Ovary (tissue), 9 donors: ENCODE data around the gene ANKRD27. TPM values are rescaled to one million over a fixed set of nuclear protein-coding genes. Genes with fewer than 3 reads are reported as not detected.
A peak's percentile ranks its signal among the peaks of the same experiment; 100 is the strongest.

Source experiments
- DNase-seq, 5 donors: peaks; one replicate each; pipeline ENCODE4 v3.0.0-alpha.2; 2019 to 2020
- H3K27ac ChIP-seq, 2 donors: fragments of 200-600 bp; one replicate each; pipeline versions ENCODE4 v1.5.1 to v1.8.0; 2019 to 2022
- H3K27me3 ChIP-seq: fragments of 200-600 bp; one replicate; pipeline ENCODE4 v1.8.0; 2022
- H3K36me3 ChIP-seq: fragments of 200-600 bp; sonication (generic); one replicate; pipeline ENCODE4 v1.5.1; 2019
- H3K4me1 ChIP-seq: one replicate; pipeline ENCODE4 v1.8.1; 2013; ENCODE audit warnings: mild to moderate bottlenecking, moderate library complexity; ENCODE audit not compliant: insufficient read depth
- H3K4me3 ChIP-seq: fragments of 200-600 bp; sonication (generic); one replicate; pipeline ENCODE4 v1.5.1; 2017
- H3K9me3 ChIP-seq, 2 donors: fragments of 200-600 bp in 1 of 2; sonication (generic) in 1 of 2; one replicate each; pipeline versions ENCODE4 v1.5.1 to v1.8.1; 2013 to 2019; ENCODE audit warnings: mild to moderate bottlenecking in 1 of 2, moderate library complexity in 1 of 2
- EP300 ChIP-seq: sonication (generic); formaldehyde crosslinking; IDR thresholded peaks from one replicate; pipeline ENCODE4 v1.6.1; 2017; ENCODE audit warnings: antibody characterized with exemption
- POLR2A ChIP-seq: fragments of 450-650 bp; IDR thresholded peaks from one replicate; pipeline ENCODE4 v1.6.1; 2017; ENCODE audit warnings: antibody characterized with exemption, mild to moderate bottlenecking, moderate library complexity
- WGBS, 3 donors: extraction: QIAGEN DNeasy Blood & Tissue Kit in 1 of 3; methylation state at CpG; one replicate each; pipeline versions ENCODE4 v1.1.5 to v1.1.7; 2013 to 2017; 5-methylcytosine and 5-hydroxymethylcytosine counted together
- intact Hi-C, 4 donors: fragments of 100-400 bp; cut with DNase I; formaldehyde crosslinking; loops; one replicate each; pipeline versions ENCODE4 v1.11.0 to v1.15.1; 2022 to 2023
- polyA plus RNA-seq, 2 donors: library from polyadenylated mRNA; stranded (reverse); fragments of 200-250 nt in 1 of 2; fragments of 350-450 nt in 1 of 2; fragmentation: Illumina TruSeq in 1 of 2; extraction: RNeasy Lipid Tissue Mini Kit (QIAGEN cat#74804) in 1 of 2; gene quantifications; one replicate each; pipeline ENCODE4 v1.2.3, GENCODE V29; 2013 to 2014
- total RNA-seq, 7 donors: library from RNA; depleted of rRNA in 2 of 7; stranded (reverse); fragments of >200 nt in 2 of 7; fragmentation: NEBNext Ultra II Directional in 3 of 7; extraction: Animal tissue kit (Norgen Biotek cat#: 25700) in 3 of 7; gene quantifications; one replicate each; pipeline versions ENCODE4 v1.1.0 to v1.2.4, GENCODE V29; 2016 to 2023
- TF ChIP-seq, protein P1 (sequence below), 3 donors: fragments of 450-650 bp in 2 of 3; fragments of 200-600 bp in 1 of 3; IDR thresholded peaks; one replicate each; pipeline versions ENCODE4 v1.5.1 to v1.8.0; 2016 to 2022; ENCODE audit warnings: antibody characterized with exemption in 3 of 3, mild to moderate bottlenecking in 1 of 3
- donor health status: DM: no; HTN: no; CAD: no; lungs with moderate emphysema.
- donor health status: DM: no; HTN: no; CAD: no.
- donor health status: Bipolar disorder and iron deficiency.
- donor health status: DM: yes; HTN: yes; CAD: no.
- donor health status: DM: no; HTN: no; CAD: no.
- donor health status: DM: yes; HTN: yes; CAD: no.

Gene ANKRD27
- total and polyA plus RNA-seq, 9 donors, result 9.9 to 33.6 (median 21.9) TPM

GRCh38 chr19:32615569-32615968 is 59.4 kb downstream of the ANKRD27 start:
- Histone ChIP-seq H3K4me1 (no peaks in the 10 kb centered on the region), H3K27ac (no peak overlapping the region), H3K36me3 (no peaks in the 10 kb centered on the region), H3K4me3 (no peak overlapping the region), H3K9me3 (no peaks in the 10 kb centered on the region), H3K27me3 (no peaks in the 10 kb centered on the region)
- intact Hi-C loops, result no loop called here
- no peak for DNase-seq
- no peak for TF ChIP-seq POLR2A
- TF ChIP-seq EP300, result no peak
- TF ChIP-seq, protein P1, sequence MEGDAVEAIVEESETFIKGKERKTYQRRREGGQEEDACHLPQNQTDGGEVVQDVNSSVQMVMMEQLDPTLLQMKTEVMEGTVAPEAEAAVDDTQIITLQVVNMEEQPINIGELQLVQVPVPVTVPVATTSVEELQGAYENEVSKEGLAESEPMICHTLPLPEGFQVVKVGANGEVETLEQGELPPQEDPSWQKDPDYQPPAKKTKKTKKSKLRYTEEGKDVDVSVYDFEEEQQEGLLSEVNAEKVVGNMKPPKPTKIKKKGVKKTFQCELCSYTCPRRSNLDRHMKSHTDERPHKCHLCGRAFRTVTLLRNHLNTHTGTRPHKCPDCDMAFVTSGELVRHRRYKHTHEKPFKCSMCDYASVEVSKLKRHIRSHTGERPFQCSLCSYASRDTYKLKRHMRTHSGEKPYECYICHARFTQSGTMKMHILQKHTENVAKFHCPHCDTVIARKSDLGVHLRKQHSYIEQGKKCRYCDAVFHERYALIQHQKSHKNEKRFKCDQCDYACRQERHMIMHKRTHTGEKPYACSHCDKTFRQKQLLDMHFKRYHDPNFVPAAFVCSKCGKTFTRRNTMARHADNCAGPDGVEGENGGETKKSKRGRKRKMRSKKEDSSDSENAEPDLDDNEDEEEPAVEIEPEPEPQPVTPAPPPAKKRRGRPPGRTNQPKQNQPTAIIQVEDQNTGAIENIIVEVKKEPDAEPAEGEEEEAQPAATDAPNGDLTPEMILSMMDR (IDR thresholded peaks at IDR 0.05), result no peak
- 87 to 96% (median 89%) methylated on average over 11 of the region's 11 CpGs for WGBS, 3 donors

DNA sequence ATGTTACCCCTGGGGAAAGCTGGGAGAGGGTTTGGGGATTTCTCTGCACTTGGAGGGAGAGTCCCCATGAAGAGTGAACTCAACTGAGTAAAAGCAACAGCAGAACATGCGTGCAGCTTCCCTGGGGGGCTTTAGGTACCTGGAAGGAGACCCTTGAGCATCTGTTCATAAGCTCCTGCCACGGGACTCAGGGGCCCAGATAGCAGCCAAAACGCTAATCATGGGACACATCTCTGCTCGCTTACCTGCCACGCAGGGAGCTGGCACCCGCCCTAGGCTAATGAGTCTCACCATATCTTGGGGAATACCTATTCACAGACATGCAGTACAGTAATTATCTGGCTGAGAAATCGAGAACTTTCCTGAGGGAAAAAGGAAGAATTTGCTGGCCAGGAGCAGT is 60.1 kb downstream of the ANKRD27 start:
- no peaks in the 10 kb centered on the region for H3K9me3 ChIP-seq
- H3K4me1 ChIP-seq, result no peaks in the 10 kb centered on the region
- TF ChIP-seq, protein P1 (IDR thresholded peaks at IDR 0.05), result no peak
- TF ChIP-seq EP300 (no peak), POLR2A (no peak)
- no peak for DNase-seq
- H3K4me3 ChIP-seq, result no peak overlapping the region
- intact Hi-C loops, result no loop called here
- WGBS, 3 donors, result 93 to 96% (median 93%) methylated on average over 7 of the region's 7 CpGs
- H3K36me3 ChIP-seq, result no peaks in the 10 kb centered on the region
- H3K27ac ChIP-seq, result no peak overlapping the region
- no peaks in the 10 kb centered on the region for H3K27me3 ChIP-seq

GRCh38 chr19:32613008-32613407 is 62.0 kb downstream of the ANKRD27 start:
- Histone ChIP-seq H3K4me3 (no peak overlapping the region), H3K4me1 (no peaks in the 10 kb centered on the region), H3K36me3 (no peaks in the 10 kb centered on the region), H3K9me3 (no peaks in the 10 kb centered on the region), H3K27me3 (no peaks in the 10 kb centered on the region), H3K27ac (no peak overlapping the region)
- DNase-seq, result no peak
- 72 to 97% (median 86%) methylated on average over 4 of the region's 4 CpGs for WGBS, 3 donors
- TF ChIP-seq, protein P1 (IDR thresholded peaks at IDR 0.05), result no peak
- TF ChIP-seq EP300 (no peak), POLR2A (no peak)
- intact Hi-C loops, result no loop called here

- Histone ChIP-seq H3K9me3 (no peaks in the 10 kb centered on the region), H3K4me3 (no peak overlapping the region), H3K27ac (no peak overlapping the region), H3K4me1 (no peaks in the 10 kb centered on the region), H3K27me3 (no peaks in the 10 kb centered on the region), H3K36me3 (no peaks in the 10 kb centered on the region)
- peak in 1 of 5 donors; percentile 3 for DNase-seq
- WGBS, 3 donors, result 68 to 76% (median 73%) methylated on average over 5 of the region's 5 CpGs
- intact Hi-C loops, result no loop called here
- TF ChIP-seq POLR2A, result no peak
- no peak for TF ChIP-seq EP300
- TF ChIP-seq, protein P1 (IDR thresholded peaks at IDR 0.05), result no peak
Observed at GRCh38 chr19:32611161-32611560, 63.8 kb downstream of the ANKRD27 start.
